22Rv1 (cell line): Measurements from ENCODE around the gene POMZP3.
"Not testable (repeated sequence)": the region's sequence is repeated elsewhere in the genome, so short reads cannot be mapped to it uniquely, and the experiment has no call there.

ENCODE experiments used
- ZFX ChIP-seq: fragments of 450-650 bp; IDR thresholded peaks from 2 replicates; pipeline ENCODE4 v1.6.1; 2017; ENCODE audit warnings: antibody characterized with exemption, borderline replicate concordance
- TF ChIP-seq, protein P1 (sequence below): fragments of 450-650 bp; IDR thresholded peaks from 2 replicates; pipeline ENCODE4 v1.5.1; 2017; ENCODE audit warnings: mild to moderate bottlenecking

DNA sequence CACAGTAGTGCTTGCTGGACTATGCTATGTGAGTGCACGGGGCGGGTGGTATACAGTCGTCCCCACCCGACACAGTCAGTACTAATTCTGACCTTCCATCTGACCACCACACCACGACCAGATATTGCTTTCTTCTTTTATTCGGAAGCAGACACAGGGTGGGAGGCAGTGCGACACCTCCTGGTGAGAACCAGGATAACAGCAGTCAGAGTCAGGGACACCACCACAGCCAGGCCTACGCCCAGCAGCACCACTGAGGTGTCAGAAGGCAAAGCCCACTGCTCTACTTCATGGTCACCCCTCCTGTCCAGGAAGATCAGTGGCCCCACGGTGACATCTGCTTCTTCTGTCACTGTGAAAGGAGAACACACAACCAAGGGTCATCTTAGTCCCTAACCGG is 17.2 kb downstream of the POMZP3 start:
- TF ChIP-seq, protein P1, sequence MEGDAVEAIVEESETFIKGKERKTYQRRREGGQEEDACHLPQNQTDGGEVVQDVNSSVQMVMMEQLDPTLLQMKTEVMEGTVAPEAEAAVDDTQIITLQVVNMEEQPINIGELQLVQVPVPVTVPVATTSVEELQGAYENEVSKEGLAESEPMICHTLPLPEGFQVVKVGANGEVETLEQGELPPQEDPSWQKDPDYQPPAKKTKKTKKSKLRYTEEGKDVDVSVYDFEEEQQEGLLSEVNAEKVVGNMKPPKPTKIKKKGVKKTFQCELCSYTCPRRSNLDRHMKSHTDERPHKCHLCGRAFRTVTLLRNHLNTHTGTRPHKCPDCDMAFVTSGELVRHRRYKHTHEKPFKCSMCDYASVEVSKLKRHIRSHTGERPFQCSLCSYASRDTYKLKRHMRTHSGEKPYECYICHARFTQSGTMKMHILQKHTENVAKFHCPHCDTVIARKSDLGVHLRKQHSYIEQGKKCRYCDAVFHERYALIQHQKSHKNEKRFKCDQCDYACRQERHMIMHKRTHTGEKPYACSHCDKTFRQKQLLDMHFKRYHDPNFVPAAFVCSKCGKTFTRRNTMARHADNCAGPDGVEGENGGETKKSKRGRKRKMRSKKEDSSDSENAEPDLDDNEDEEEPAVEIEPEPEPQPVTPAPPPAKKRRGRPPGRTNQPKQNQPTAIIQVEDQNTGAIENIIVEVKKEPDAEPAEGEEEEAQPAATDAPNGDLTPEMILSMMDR: not testable (repeated sequence)
- not testable (repeated sequence) for TF ChIP-seq ZFX
